ENCODE results near the gene CFL1.

CFL1 gene

DNA sequence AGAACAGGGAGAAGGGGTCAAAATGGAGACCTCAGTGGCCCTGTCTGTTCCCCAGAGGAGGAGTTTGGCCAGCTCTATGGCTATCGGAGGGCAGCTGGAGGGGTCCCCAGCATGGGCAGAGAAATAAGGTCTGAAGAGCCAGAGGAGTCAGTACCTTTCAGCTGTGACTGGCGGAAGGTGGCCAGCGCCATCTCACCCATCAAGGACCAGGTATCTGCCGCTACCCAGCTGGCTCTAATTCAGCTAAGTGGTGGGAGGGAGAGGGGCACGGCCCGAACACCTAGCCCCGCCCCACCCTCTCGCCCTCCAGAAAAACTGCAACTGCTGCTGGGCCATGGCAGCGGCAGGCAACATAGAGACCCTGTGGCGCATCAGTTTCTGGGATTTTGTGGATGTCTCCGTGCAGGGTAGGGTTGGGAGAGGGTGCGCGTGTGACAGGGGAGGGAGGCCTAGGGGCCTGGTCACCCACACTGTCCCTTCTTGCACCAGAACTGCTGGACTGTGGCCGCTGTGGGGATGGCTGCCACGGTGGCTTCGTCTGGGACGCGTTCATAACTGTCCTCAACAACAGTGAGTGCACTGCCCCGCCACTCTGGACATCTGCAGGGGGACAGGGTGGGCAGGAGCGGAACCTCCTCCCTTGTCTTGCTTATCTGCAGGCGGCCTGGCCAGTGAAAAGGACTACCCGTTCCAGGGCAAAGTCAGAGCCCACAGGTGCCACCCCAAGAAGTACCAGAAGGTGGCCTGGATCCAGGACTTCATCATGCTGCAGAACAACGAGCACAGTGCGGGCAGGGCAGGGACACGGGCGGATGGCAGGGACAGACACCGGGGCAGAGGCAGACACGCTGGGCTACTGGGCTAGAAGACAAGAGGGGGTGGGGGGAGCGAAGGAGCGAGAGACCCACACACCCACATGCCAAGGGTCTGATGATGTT lies 24.4 kb upstream of the CFL1 start:
- TF ChIP-seq, protein P1, sequence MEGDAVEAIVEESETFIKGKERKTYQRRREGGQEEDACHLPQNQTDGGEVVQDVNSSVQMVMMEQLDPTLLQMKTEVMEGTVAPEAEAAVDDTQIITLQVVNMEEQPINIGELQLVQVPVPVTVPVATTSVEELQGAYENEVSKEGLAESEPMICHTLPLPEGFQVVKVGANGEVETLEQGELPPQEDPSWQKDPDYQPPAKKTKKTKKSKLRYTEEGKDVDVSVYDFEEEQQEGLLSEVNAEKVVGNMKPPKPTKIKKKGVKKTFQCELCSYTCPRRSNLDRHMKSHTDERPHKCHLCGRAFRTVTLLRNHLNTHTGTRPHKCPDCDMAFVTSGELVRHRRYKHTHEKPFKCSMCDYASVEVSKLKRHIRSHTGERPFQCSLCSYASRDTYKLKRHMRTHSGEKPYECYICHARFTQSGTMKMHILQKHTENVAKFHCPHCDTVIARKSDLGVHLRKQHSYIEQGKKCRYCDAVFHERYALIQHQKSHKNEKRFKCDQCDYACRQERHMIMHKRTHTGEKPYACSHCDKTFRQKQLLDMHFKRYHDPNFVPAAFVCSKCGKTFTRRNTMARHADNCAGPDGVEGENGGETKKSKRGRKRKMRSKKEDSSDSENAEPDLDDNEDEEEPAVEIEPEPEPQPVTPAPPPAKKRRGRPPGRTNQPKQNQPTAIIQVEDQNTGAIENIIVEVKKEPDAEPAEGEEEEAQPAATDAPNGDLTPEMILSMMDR (IDR thresholded peaks at IDR 0.05; ENCODE audit: low read depth, low read length): no peak
- DNase-seq (ENCODE audit: low read depth in 2 of 2): no peak
- H3K4me3 ChIP-seq (replicated peaks in 1 of 2; ENCODE audit: low read depth in 2 of 2, low read length in 2 of 2): no peak overlapping the region

DNA sequence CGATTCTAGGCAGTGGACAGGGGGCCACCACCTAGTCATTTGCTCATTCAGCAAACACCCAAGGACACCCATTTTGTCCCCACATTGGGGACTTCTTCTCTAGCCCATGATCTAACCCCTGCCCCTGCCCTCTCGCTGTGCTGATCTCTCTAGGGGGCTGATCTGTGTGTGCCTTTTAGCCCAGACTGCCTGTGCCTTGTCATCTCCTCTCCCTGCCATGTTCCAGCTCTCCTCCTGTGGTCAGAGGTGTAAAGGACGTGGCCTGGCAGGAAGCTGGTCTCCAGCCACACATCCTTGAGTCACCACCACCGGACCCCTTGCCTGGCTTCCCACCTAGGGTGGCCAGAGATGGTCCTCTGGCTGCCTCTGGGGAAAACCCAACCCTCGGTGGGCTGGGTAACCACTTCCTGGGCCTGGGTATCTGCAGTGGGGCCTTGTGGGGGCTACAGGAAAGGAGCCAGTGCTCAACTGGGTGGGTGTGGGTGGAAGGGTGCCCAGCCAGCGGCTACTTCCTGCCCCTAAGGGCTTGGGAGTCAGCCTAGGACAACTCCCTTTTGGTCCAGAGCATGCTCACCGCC lies 23.0 kb upstream of the CFL1 start:
- TF ChIP-seq, protein P1 (IDR thresholded peaks at IDR 0.05; ENCODE audit: low read depth, low read length): no peak
- no peak overlapping the region for H3K4me3 ChIP-seq (replicated peaks in 1 of 2; ENCODE audit: low read depth in 2 of 2, low read length in 2 of 2)
- DNase-seq (ENCODE audit: low read depth in 2 of 2): no peak

DNA sequence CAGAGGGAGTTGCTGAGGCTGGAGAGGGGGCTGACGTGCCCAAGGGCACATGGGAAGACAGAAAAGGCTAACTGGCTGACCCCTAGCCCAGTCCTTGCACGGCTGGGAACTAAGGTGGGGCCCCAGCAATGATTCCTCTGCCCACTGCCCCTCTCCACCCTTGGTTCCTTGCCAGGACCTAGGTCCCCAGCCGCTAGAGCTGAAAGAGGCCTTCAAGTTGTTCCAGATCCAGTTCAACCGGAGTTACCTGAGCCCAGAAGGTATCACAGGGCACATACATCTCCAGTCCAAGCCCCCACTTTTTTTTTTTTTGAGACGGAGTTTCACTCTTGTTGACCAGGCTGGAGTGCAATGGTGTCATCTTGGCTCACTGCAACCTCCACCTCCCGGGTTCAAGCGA lies 22.0 kb upstream of the CFL1 start:
- TF ChIP-seq, protein P1 (IDR thresholded peaks at IDR 0.05; ENCODE audit: low read depth, low read length): no peak
- DNase-seq (ENCODE audit: low read depth in 2 of 2): no peak
- H3K4me3 ChIP-seq (replicated peaks in 1 of 2; ENCODE audit: low read depth in 2 of 2, low read length in 2 of 2): no peak overlapping the region

DNA sequence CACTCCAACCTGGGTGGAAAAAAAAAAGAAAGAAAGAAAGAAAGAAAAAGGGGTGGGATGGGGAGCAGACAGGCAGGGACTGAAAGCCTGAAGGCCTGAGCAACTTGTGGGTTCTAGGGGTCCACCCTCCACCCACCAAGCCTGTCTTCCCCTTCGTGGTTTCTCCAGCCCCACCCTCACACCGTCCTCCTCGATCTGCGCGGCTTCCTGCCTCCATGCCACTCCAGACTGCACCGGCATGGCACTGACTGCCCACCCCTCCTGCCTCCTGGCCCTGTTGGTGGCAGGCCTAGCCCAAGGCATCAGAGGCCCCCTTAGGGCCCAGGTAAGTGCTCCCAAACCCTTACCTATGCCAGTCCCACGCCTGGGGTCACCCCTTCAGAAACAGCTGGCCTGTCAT lies 21.6 kb upstream of the CFL1 start, which contains the start of gene CTSW:
Gene CTSW, plus strand, starts transcription at position 221 of the 400 bp plus-strand sequence. Its CDS starts 18 bp downstream, at position 239.
- no peak within 1 kb of the TSS for H3K4me3 ChIP-seq (replicated peaks in 1 of 2; ENCODE audit: low read depth in 2 of 2, low read length in 2 of 2)
- TF ChIP-seq, protein P1 (IDR thresholded peaks at IDR 0.05; ENCODE audit: low read depth, low read length): no peak
- no peak for DNase-seq (ENCODE audit: low read depth in 2 of 2)

DNA sequence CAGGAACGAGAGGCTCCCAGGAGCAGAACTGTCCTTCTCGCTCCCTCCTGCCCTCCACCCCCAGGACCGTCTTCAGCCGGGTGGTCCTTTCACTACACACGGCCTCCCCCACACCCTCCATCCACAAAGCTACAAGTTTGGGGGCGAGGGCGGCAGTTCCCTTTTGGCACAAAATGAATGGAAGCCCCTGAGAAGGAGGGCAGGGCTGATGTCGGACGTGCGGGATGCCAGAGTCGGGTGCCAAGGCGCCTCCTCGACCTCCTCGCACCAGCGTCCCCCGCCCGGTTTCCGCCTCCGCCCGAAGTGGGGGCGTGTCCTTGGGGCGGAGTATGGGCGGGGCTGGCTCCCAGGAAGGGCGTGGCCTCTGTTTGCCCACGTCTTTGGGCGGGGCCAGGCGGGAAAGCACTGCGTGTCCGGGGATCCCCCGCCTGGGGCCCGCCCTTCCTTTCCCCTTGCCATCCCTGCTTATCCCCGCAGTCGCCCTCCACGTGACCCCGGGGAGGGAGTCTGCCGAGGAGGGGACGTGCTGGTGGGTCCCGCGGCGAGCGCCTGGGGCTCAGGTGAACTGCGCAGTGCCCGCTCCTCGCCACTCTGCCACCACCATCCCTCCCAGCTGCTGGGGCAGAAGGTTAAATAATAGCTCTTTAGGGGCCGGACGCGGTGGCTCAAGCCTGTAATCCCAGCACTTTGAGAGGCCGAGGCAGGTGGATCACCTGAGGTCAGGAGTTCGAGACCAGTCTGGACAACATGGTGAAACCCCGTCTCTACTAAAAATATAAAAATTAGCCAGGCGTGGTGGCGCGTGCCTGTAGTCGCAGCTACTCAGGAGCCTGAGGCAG lies 15.6 kb upstream of the CFL1 start:
- TF ChIP-seq, protein P1 (IDR thresholded peaks at IDR 0.05; ENCODE audit: low read depth, low read length): no peak
- DNase-seq (ENCODE audit: low read depth in 2 of 2): peak; percentile 93 to 95
- H3K4me3 ChIP-seq (replicated peaks in 1 of 2; ENCODE audit: low read depth in 2 of 2, low read length in 2 of 2): peak overlapping the region; percentile 59 to 65

DNA sequence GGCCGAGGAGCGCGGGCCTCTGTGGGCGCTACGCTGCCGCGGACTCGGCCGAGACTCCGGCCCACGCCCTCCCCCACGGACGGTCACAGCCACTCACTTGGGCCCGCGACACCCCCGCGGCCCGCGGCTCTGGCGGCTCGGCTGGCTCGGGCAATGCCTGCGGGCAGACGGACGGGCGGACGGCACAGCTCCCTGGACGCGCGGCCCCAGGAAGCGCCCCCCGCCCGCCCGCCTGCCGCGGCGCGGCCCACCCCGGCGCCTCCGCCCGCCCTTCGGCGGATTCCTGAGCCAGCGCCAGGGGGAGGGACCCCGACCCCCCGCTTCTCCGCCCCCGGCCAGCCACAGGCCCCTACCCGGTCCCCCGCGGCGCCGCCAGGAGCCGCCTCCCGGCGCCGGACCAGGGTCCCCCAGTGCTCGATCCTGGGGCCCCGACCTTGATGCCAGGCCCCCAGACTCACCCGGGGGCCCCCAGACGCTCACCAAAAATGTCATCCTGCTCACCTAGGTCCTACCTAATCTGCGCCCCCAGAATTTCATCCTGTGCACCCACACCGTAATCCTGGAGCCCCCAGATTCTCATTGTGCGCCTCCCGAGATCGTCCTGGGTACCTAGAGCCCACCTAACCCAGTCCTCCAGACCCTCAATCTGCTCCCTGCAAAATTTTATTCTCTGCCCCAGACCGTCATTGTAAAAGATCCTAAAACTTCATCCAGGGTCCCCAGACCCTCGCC lies 14.8 kb upstream of the CFL1 start, which contains the start of gene EFEMP2:
Gene EFEMP2, minus strand, starts transcription at position 215 of the 732 bp plus-strand sequence. CDS start 446 bp downstream, outside the sequence.
- H3K4me3 ChIP-seq (replicated peaks in 1 of 2; ENCODE audit: low read depth in 2 of 2, low read length in 2 of 2): peak within 1 kb of the TSS; percentile 61 to 65
- DNase-seq (ENCODE audit: low read depth in 2 of 2): peak in 1 of 2 donors; percentile 65
- TF ChIP-seq, protein P1 (IDR thresholded peaks at IDR 0.05; ENCODE audit: low read depth, low read length): no peak

Data from cardiac fibroblast (primary cell).